ENCODE measurements around the gene CAPN2. TPM values are rescaled to one million over a fixed set of nuclear protein-coding genes. Genes with fewer than 3 reads are reported as not detected.

Gene CAPN2
- total RNA-seq, 6 experiments from 2014 or later = 380 to 424 (median 413) TPM

GRCh38 chr1:223721658-223722607, 9.6 kb downstream of the CAPN2 start:
- Mint-ChIP-seq H3K27ac (peak overlapping the region; percentile 95), H3K9me3 (no peaks in the 10 kb centered on the region), H3K27me3 (ENCODE audit: insufficient read depth) (peaks cover 7% of the 10 kb centered on the region), H3K36me3 (ENCODE audit: low read depth) (peaks cover 61% of the 10 kb centered on the region), H3K4me3 (no peak overlapping the region), H3K4me1 (ENCODE audit: low read depth) (peaks cover 96% of the 10 kb centered on the region)
- TF ChIP-seq CTCF (IDR thresholded peaks at IDR 0.05) = no peak
- no peak for DNase-seq

- peaks cover 96% of the 10 kb centered on the region for H3K4me1 Mint-ChIP-seq (ENCODE audit: low read depth)
- H3K36me3 Mint-ChIP-seq (ENCODE audit: low read depth) = peaks cover 62% of the 10 kb centered on the region
- H3K9me3 Mint-ChIP-seq = no peaks in the 10 kb centered on the region
- peaks cover 10% of the 10 kb centered on the region for H3K27me3 Mint-ChIP-seq (ENCODE audit: insufficient read depth)
- 0 out of 2 replicates have a peak overlapping the region, but pooled peaks have one; percentile 16 for H3K4me3 Mint-ChIP-seq
- TF ChIP-seq CTCF (IDR thresholded peaks at IDR 0.05) = no peak
- no peak for DNase-seq
- peak overlapping the region; percentile 69; the same call in 1 of the 2 replicates for H3K27ac Mint-ChIP-seq
These were observed 11.1 kb downstream of the CAPN2 start for GRCh38 chr1:223723351-223723904.

GRCh38 chr1:223724376-223724775, 12.0 kb downstream of the CAPN2 start:
- DNase-seq = no peak

GRCh38 chr1:223725578-223725977, 13.2 kb downstream of the CAPN2 start:
- peaks cover 14% of the 10 kb centered on the region for H3K27me3 Mint-ChIP-seq (ENCODE audit: insufficient read depth)
- peaks cover 96% of the 10 kb centered on the region for H3K4me1 Mint-ChIP-seq (ENCODE audit: low read depth)
- no peak for TF ChIP-seq CTCF (IDR thresholded peaks at IDR 0.05)
- H3K9me3 Mint-ChIP-seq = no peaks in the 10 kb centered on the region
- peak overlapping the region; percentile 97 for H3K27ac Mint-ChIP-seq
- H3K4me3 Mint-ChIP-seq = peak overlapping the region; percentile 88
- peaks cover 56% of the 10 kb centered on the region for H3K36me3 Mint-ChIP-seq (ENCODE audit: low read depth)
- DNase-seq = no peak

More at GRCh38 chr1:223724376-223724775, 12.0 kb downstream of the CAPN2 start:
- Mint-ChIP-seq H3K4me3 (no peak overlapping the region; the same call in 1 of the 2 replicates), H3K9me3 (no peaks in the 10 kb centered on the region), H3K27me3 (ENCODE audit: insufficient read depth) (peaks cover 13% of the 10 kb centered on the region), H3K36me3 (ENCODE audit: low read depth) (peaks cover 62% of the 10 kb centered on the region), H3K4me1 (ENCODE audit: low read depth) (peaks cover 96% of the 10 kb centered on the region), H3K27ac (peak overlapping the region; percentile 69)
- no peak for TF ChIP-seq CTCF (IDR thresholded peaks at IDR 0.05)

- peak overlapping the region; percentile 97 for H3K27ac Mint-ChIP-seq
- DNase-seq = peak; percentile 91
- H3K27me3 Mint-ChIP-seq (ENCODE audit: insufficient read depth) = peaks cover 14% of the 10 kb centered on the region
- H3K36me3 Mint-ChIP-seq (ENCODE audit: low read depth) = peaks cover 52% of the 10 kb centered on the region
- no peak for TF ChIP-seq CTCF (IDR thresholded peaks at IDR 0.05)
- no peaks in the 10 kb centered on the region for H3K9me3 Mint-ChIP-seq
- peaks cover 96% of the 10 kb centered on the region for H3K4me1 Mint-ChIP-seq (ENCODE audit: low read depth)
- peak overlapping the region; percentile 88 for H3K4me3 Mint-ChIP-seq
These were observed 14.2 kb downstream of the CAPN2 start for GRCh38 chr1:223726380-223727001.
